Left hindlimb (tissue), 1 donor: Measurements from ENCODE around the gene PRKAG1.

Experiments
- DNase-seq: peaks from one replicate; pipeline ENCODE4 v3.0.0-alpha.2; 2018

The PRKAG1 gene

DNA sequence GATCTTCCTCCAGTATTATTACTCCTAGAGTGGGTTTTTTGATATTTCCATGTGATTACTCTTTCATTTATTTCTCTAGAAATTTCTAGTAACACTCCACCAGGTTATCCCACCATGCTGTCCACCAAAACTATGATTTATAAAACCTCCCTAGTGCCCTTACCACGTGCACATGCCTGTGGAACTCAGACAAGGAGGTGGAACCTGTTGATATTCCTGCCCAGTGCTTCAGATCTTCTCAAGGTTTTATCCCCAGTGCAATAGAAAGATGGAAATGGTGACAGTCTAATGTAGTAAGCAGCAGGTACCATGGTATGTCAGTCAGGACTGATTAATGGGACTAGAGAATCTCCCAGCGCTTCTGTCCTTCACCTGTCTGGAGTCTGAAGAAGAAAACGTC, 57.7 kb downstream of the PRKAG1 start:
- no peak for DNase-seq

DNA sequence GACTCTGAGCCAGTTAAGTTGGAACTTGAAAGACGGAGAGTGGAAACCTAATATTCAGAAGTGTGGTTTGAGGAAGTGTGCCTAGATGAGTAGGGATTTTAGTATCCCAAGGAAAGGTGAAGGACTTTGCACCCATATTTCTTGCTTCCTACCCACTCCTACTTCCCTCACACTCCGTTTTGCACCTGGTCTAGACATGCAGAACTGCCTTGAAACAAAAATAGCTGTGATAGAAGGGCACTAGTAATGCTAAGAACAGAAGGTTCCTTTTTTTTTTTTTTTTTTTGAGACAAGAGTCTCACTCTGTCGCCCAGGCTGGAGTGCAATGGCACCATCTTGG, 60.6 kb downstream of the PRKAG1 start:
- no peak for DNase-seq

- DNase-seq: peak; percentile 96
Measured at GRCh38 chr12:48957141-48958048, 61.2 kb downstream of the PRKAG1 start, which contains the start of gene ARF3. TSS of gene ARF3 (minus strand) at chr12:48957487. CDS start at chr12:48941095, 16,392 bp downstream.

DNA sequence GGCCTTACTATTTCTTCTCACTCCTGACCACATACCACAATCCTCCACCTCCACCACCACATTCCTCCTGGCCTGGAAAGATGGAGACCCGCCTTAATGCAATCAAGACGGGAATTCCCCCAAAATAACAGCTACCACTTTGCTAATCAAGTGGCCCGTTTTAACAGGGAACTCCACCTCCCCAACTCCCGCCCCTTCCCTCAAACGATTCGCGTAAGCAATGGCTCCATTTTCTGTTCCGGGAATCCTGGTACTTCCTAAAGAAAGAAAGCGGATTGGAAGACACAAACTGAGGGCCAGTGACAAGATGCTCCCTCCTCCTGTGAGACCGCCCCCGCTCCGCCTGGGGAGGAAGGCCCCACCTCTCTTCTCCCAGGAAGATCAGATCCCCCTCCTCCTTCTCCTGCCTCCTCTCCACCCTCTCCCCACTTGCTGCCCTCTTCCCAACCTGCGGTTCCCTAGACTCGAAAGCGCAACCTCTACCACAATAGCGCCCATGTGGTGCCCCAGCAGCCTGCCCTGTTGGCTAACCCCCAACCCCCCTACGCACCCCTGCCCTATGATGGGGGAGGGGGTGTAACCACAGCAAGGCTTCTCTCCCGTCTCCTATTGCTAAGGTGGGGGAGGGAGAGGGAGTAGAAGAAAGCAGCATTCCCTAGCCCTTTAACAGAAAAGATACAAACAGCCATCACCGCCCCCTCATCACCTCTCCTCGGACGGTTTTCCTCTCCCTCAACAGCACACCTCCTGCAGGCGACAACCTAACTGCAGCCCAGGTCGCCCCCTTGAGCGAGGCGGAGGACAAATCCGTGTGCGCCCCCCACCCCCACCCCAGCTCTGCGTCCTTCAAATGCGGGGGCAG, 62.1 kb downstream of the PRKAG1 start:
- DNase-seq: peak; percentile 95

DNA sequence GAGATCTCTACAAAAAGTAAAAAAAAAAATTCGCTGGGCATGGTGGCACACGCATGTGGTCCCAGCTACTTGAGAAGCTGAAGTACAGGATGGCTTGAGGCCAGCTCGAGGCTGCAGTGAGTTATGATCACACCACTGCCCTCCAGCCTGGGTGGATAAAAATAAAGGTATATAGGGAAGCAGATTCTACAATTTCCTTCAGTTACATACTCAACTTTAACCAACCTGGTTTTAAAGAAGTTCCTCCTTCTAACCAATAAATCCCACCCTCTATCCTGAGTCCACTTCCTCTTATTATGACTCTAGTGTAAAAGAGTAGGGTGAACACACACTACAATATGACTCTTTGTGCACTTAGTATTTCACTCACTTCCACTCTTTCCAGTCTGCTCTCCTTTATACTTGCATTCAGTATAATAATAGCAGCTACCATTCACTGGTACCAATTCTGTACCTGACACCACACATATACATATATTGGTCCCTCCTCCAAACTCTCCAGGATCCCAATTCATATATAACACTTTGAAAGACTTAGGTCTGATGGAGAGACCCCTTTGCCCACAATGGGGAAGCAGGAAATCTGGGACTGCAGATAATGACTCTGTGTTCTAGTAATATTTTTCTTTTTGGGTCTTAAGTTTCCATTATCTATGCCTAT, 63.6 kb downstream of the PRKAG1 start:
- no peak for DNase-seq

DNA sequence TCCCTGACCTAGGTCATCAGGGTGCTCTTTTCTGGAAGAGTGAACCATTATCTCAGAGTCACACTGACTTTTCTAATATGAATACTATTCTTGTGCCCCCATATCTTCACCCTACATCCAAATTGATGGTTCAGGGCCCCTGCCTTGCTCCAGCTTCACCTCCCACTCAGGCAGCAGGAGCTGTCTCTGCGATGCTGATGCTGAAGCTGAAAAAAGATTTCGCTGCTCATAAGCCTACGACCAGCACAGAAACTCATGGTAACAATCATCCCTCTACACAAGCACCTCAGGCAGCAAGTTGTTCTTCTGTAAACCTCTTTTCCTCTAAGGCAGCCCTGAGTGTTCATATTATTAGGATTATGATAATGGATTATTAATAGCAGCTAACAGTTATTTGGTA, 64.5 kb downstream of the PRKAG1 start:
- DNase-seq: no peak

- DNase-seq: no peak
Measured at GRCh38 chr12:48952691-48953090, 65.9 kb downstream of the PRKAG1 start.
